Nucleus accumbens (tissue), 56 donors: ENCODE measurements around the gene RPS21.
"Not testable (repeated sequence)": the region's sequence is repeated elsewhere in the genome, so short reads cannot be mapped to it uniquely, and the experiment has no call there.

Source experiments
- DNase-seq, 56 donors: peaks; one replicate each; lab custom pipeline; 2025; lab: John Stamatoyannopoulos, UW

The RPS21 gene

GRCh38 chr20:62363920-62364851, 22.7 kb upstream of the RPS21 start:
- no peak for DNase-seq

- DNase-seq = no peak
Measured at GRCh38 chr20:62364911-62365736, 21.8 kb upstream of the RPS21 start.

- no peak for DNase-seq
Measured at GRCh38 chr20:62365814-62366369, 21.0 kb upstream of the RPS21 start.

- peak in 3 of 56 donors; percentile 25 to 37 (median 35) for DNase-seq
Measured at GRCh38 chr20:62366370-62367135, 20.4 kb upstream of the RPS21 start.

- peak in 7 of 56 donors; percentile 26 to 63 (median 35) for DNase-seq
Measured at GRCh38 chr20:62367136-62367632, 19.7 kb upstream of the RPS21 start, which contains the start of gene LAMA5. Gene LAMA5, minus strand, starts transcription at chr20:62367312. Its CDS starts 67 bp downstream, at chr20:62367245.

- DNase-seq = peak in 11 of 56 donors; percentile 15 to 46 (median 30)
Measured at GRCh38 chr20:62367633-62368391, 19.1 kb upstream of the RPS21 start.

- DNase-seq = peak in 2 of 56 donors; percentile 12 to 31
Measured at GRCh38 chr20:62368392-62368975, 18.4 kb upstream of the RPS21 start.

- peak in 9 of 56 donors; percentile 15 to 60 (median 27) for DNase-seq
Measured at GRCh38 chr20:62368976-62369814, 17.7 kb upstream of the RPS21 start.

- DNase-seq = no peak
Measured at GRCh38 chr20:62369815-62370114, 17.1 kb upstream of the RPS21 start.

- no peak for DNase-seq
Measured at GRCh38 chr20:62370115-62370806, 16.6 kb upstream of the RPS21 start.

GRCh38 chr20:62370807-62371587, 15.9 kb upstream of the RPS21 start:
- DNase-seq = no peak

- DNase-seq = no peak
Measured at GRCh38 chr20:62371588-62372041, 15.3 kb upstream of the RPS21 start.

GRCh38 chr20:62372042-62372993, 14.6 kb upstream of the RPS21 start:
- DNase-seq = no peak

GRCh38 chr20:62373631-62374179, 13.2 kb upstream of the RPS21 start:
- DNase-seq = not testable (repeated sequence)
